CD4-positive, alpha-beta T cell (primary cell): Measurements from ENCODE around the gene ELL2. TPM values are rescaled to one million over a fixed set of nuclear protein-coding genes. Genes with fewer than 3 reads are reported as not detected.

Source experiments
- ATAC-seq: fragments of 200-7000 bp; cut with Tn5 transposase; one replicate; pipeline ENCODE4 v1.10.0; 2022; ENCODE audit warnings: mild to moderate bottlenecking; ENCODE audit not compliant: poor library complexity
- CTCF ChIA-PET: fragments of 350-600 bp; sonication (Branson Sonifier 250); formaldehyde crosslinking; loops from one replicate; lab custom pipeline; 2021; ENCODE audit warnings: antibody characterized with exemption, inconsistent platforms; lab: Charles Lee
- POLR2A ChIA-PET: fragments of 350-600 bp; sonication (Branson Sonifier 250); formaldehyde crosslinking; loops from one replicate; lab custom pipeline; 2021; ENCODE audit warnings: antibody characterized with exemption, inconsistent platforms; lab: Charles Lee
- DNase-seq, 14 experiments: peaks; one replicate each; pipeline ENCODE4 v3.0.0-alpha.2; 2013 to 2020; ENCODE audit warnings: mixed read lengths in 2 of 14
- H3K27ac ChIP-seq, 2 donors: one replicate each; pipeline versions ENCODE4 v1.5.1 to v1.7.0; 2013; ENCODE audit warnings: low read length in 2 of 2, low read depth in 1 of 2, mild to moderate bottlenecking in 1 of 2
- H3K27me3 ChIP-seq, 2 experiments: 1 replicate in 1 of 2; 2 replicates in 1 of 2; pipeline versions ENCODE4 v1.6.1 to v1.7.0; 2013; ENCODE audit warnings: low read length in 2 of 2, control low read depth in 1 of 2, mild to moderate bottlenecking in 1 of 2, moderate library complexity in 1 of 2; ENCODE audit not compliant: insufficient read depth in 2 of 2, control insufficient read depth in 1 of 2
- H3K36me3 ChIP-seq: one replicate; pipeline ENCODE4 v1.6.1; 2013; ENCODE audit warnings: low read length, control low read depth; ENCODE audit not compliant: insufficient read depth
- H3K4me1 ChIP-seq: one replicate; pipeline ENCODE4 v1.6.1; 2013; ENCODE audit warnings: low read length, control low read depth; ENCODE audit not compliant: insufficient read depth
- H3K4me3 ChIP-seq: one replicate; pipeline ENCODE4 v1.5.1; 2013; ENCODE audit warnings: mild to moderate bottlenecking, low read length, moderate library complexity
- H3K9me3 ChIP-seq, 2 experiments: 1 replicate in 1 of 2; 2 replicates in 1 of 2; pipeline versions ENCODE4 v1.6.1 to v1.7.0; 2013; ENCODE audit warnings: low read length in 2 of 2, mild to moderate bottlenecking in 2 of 2, control low read depth in 1 of 2, moderate library complexity in 1 of 2; ENCODE audit not compliant: control insufficient read depth in 1 of 2, insufficient read depth in 1 of 2
- H3K27ac Mint-ChIP-seq: one replicate; pipeline ENCODE4 v1.8.0; 2020; ENCODE audit warnings: mixed read lengths
- H3K27me3 Mint-ChIP-seq: one replicate; pipeline ENCODE4 v1.8.0; 2021; ENCODE audit warnings: mixed read lengths
- H3K36me3 Mint-ChIP-seq: one replicate; pipeline ENCODE4 v1.8.0; 2021; ENCODE audit warnings: low read depth, mixed read lengths
- H3K4me1 Mint-ChIP-seq: one replicate; pipeline ENCODE4 v1.8.0; 2021; ENCODE audit warnings: low read depth, mixed read lengths
- H3K4me3 Mint-ChIP-seq: one replicate; pipeline ENCODE4 v1.8.0; 2020; ENCODE audit warnings: mild to moderate bottlenecking, mixed read lengths
- H3K9me3 Mint-ChIP-seq: one replicate; pipeline ENCODE4 v1.8.0; 2020; ENCODE audit warnings: mixed read lengths
- CTCF ChIP-seq: fragments of 200-600 bp; IDR thresholded peaks from one replicate; pipeline ENCODE4 v1.8.0; 2022; ENCODE audit warnings: antibody characterized with exemption, mild to moderate bottlenecking
- intact Hi-C, 2 experiments: fragments of 100-400 bp; cut with DNase I in 1 of 2; cut with micrococcal nuclease in 1 of 2; formaldehyde crosslinking; loops; one replicate each; pipeline versions ENCODE4 v1.15.1 to v1.9.0; 2023 to 2025; cut with DNase I, micrococcal nuclease
- total RNA-seq, 174 experiments: library from RNA in 2 of 174; stranded (reverse) in 2 of 174; gene quantifications; one replicate each; pipeline ENCODE4 v1.2.3 and lab custom pipeline; 2021 to 2026

Gene ELL2
- total RNA-seq, 2 experiments from 2014 or later, result 93.5 to 98.1 TPM

DNA sequence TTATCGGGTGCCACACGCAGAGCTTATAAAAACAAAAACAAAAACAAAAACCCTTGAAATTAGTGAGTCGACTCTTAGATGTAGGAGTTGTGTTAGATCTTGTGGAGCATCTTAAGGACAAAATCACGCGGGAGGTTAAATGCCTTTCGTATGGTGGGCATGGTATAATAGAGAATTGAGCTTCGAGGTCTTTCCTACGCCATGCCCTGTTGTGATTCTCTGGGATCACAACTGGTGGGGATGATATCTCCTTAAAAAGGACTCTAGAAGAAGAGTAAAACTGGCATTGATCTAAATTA lies 773 bp upstream of the ELL2 start:
- H3K4me3 ChIP-seq, result peak overlapping the region; percentile 66
- no peaks in the 10 kb centered on the region for H3K36me3 ChIP-seq
- peaks cover 33% of the 10 kb centered on the region for H3K4me1 ChIP-seq
- H3K27me3 ChIP-seq, result no peaks in the 10 kb centered on the region
- no peak for TF ChIP-seq CTCF
- H3K27ac Mint-ChIP-seq, result peak overlapping the region; percentile 95
- peaks cover 13% of the 10 kb centered on the region for H3K36me3 Mint-ChIP-seq
- no peak for DNase-seq
- ATAC-seq, result no peak
- H3K4me3 Mint-ChIP-seq, result peak overlapping the region; percentile 93
- peak overlapping the region in 1 of 2 donors; percentile 66 for H3K27ac ChIP-seq
- intact Hi-C loops, result loop anchor here (1.0 to 10.0 kb wide), 8 partner anchors 93 to 1220 kb away; partner anchors contain the start of genes RIOK2 (in 2 of the 2), ARSK (in 1 of the 2), RFESD (in 1 of the 2) and SKIC3 (in 1 of the 2)
- ChIA-PET CTCF (interaction anchor here (0.8 to 1.8 kb wide), 4 partner anchors 9 to 298 kb away, joined by 3 to 6 read pairs (median 4); no protein-coding TSS in a partner anchor), POLR2A (interaction anchor here (2.3 to 4.0 kb wide), 2 partner anchors 93 to 316 kb away, joined by 7 to 18 read pairs; partner anchors contain the start of gene RFESD)
- no peaks in the 10 kb centered on the region for H3K27me3 Mint-ChIP-seq
- H3K9me3 ChIP-seq, result no peaks in the 10 kb centered on the region
- no peaks in the 10 kb centered on the region for H3K9me3 Mint-ChIP-seq
- peaks cover 40% of the 10 kb centered on the region for H3K4me1 Mint-ChIP-seq

DNA sequence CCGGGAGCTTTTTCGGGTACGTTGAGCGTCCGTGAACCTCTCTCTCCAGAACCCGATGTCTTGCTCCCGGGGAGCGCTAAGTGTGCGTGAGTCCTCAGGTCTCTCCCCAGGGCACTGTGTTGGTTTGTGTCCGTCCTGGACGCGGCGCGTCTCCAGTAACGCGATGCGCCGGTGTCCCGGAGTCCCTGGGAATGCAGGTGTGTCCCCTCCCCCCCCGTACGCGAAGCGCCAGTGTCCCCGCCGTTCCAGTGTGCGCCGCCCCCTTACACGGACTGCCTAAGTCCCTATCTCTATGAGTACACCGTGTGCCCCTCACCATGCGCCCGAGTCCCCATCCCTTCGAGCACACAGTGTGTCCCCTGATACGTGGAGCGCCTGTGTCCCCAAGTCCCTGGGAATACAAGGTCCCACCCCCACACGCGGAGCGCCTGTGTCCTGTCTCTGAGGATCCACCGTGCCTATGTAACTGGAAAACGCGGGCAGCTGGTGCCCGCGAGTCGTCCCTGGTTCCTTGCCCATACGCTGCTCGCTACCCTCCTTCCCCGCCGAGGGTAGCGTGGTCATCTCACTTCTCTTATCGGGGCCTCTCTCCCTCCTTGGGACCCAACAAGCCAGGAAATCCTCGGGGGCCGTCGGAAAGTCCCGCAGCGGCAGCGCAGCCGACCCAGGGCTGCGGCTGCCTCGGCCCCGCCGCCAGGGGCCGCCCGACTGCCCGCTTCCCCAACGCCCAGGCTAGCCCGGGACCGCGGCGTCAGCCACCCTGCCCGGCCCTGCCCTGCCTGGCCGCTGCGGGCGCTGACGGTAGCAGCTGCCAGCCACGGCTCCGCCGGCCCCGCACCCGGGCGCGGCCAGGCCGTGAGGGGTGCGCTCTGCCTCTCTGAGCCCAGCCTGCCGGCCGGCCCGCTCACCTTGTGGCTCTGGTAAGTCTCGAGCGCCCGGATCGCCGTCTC lies 709 bp downstream of the ELL2 start:
- Mint-ChIP-seq H3K4me3 (peak overlapping the region; percentile 96), H3K36me3 (peaks cover 13% of the 10 kb centered on the region), H3K27me3 (no peaks in the 10 kb centered on the region), H3K27ac (peak overlapping the region; percentile 95), H3K9me3 (no peaks in the 10 kb centered on the region), H3K4me1 (peaks cover 40% of the 10 kb centered on the region)
- H3K36me3 ChIP-seq, result no peaks in the 10 kb centered on the region
- H3K4me1 ChIP-seq, result peaks cover 33% of the 10 kb centered on the region
- peak; percentile 36 for TF ChIP-seq CTCF
- H3K4me3 ChIP-seq, result peak overlapping the region; percentile 66
- peak; percentile 33 for ATAC-seq
- H3K27ac ChIP-seq, result peak overlapping the region; percentile 70 to 72
- intact Hi-C loops, result loop anchor here (2.0 to 10.0 kb wide), 7 partner anchors 99 to 1221 kb away; partner anchors contain the start of genes RIOK2 (in 2 of the 2), ARSK (in 1 of the 2), RFESD (in 1 of the 2) and SKIC3 (in 1 of the 2)
- ChIA-PET POLR2A (interaction anchor here (0.6 to 4.0 kb wide), 4 partner anchors 9 to 314 kb away, joined by 3 to 18 read pairs (median 5); partner anchors contain the start of gene RFESD), CTCF (interaction anchor here (0.8 to 1.8 kb wide), 7 partner anchors 12 to 297 kb away, joined by 3 to 6 read pairs (median 4); no protein-coding TSS in a partner anchor)
- H3K27me3 ChIP-seq, result no peaks in the 10 kb centered on the region
- peak; percentile 36 to 90 (median 60) for DNase-seq
- H3K9me3 ChIP-seq, result no peaks in the 10 kb centered on the region

- Histone ChIP-seq H3K36me3 (no peaks in the 10 kb centered on the region), H3K9me3 (no peaks in the 10 kb centered on the region), H3K4me3 (peak overlapping the region; percentile 66), H3K4me1 (peaks cover 33% of the 10 kb centered on the region), H3K27ac (no peak overlapping the region), H3K27me3 (no peaks in the 10 kb centered on the region)
- POLR2A ChIA-PET, result interaction anchor here (1.6 to 4.0 kb wide), 2 partner anchors 13 to 90 kb away, joined by 4 to 18 read pairs; no protein-coding TSS in a partner anchor
- no peaks in the 10 kb centered on the region for H3K27me3 Mint-ChIP-seq
- H3K9me3 Mint-ChIP-seq, result no peaks in the 10 kb centered on the region
- peaks cover 40% of the 10 kb centered on the region for H3K4me1 Mint-ChIP-seq
- intact Hi-C loops, result loop anchor here (2.0 to 10.0 kb wide), 10 partner anchors 43 to 1222 kb away; partner anchors contain the start of genes RIOK2 (in 2 of the 2), ARSK (in 1 of the 2), RFESD (in 1 of the 2) and SKIC3 (in 1 of the 2)
- peaks cover 13% of the 10 kb centered on the region for H3K36me3 Mint-ChIP-seq
- no peak for TF ChIP-seq CTCF
- H3K27ac Mint-ChIP-seq, result peak overlapping the region; percentile 95
- CTCF ChIA-PET, result interaction anchor here (1.1 to 1.4 kb wide), 4 partner anchors 11 to 123 kb away, joined by 3 to 4 read pairs (median 4); no protein-coding TSS in a partner anchor
- no peak for ATAC-seq
- DNase-seq, result peak in 3 of 14 experiments; percentile 3 to 28 (median 19)
- peak overlapping the region; percentile 96 for H3K4me3 Mint-ChIP-seq
Measured at GRCh38 chr5:95959888-95960666, 1.6 kb downstream of the ELL2 start.
